Testis (tissue), 2 donors: ENCODE measurements around the gene TMEM123.

Experiments
- CTCF ChIP-seq, 3 experiments: fragments of 450-650 bp in 2 of 3; fragments of 200-600 bp in 1 of 3; sonication (generic) in 1 of 3; IDR thresholded peaks; one replicate each; pipeline ENCODE4 v1.5.1; 2016 to 2019; ENCODE audit warnings: antibody characterized with exemption in 3 of 3, mild to moderate bottlenecking in 2 of 3, moderate library complexity in 1 of 3
- POLR2A ChIP-seq: fragments of 450-650 bp; IDR thresholded peaks from one replicate; pipeline ENCODE4 v1.6.1; 2017; ENCODE audit warnings: antibody characterized with exemption, mild to moderate bottlenecking, moderate library complexity

- TF ChIP-seq CTCF (IDR thresholded peaks at IDR 0.05) (no peak), POLR2A (no peak)
Measured at GRCh38 chr11:102391549-102392237, 60.9 kb downstream of the TMEM123 start.
